Fibroblast of skin of abdomen (primary cell): ENCODE data around the gene CEP131.
A peak's percentile ranks its signal among the peaks of the same experiment; 100 is the strongest.
"Not testable (repeated sequence)": the region's sequence is repeated elsewhere in the genome, so short reads cannot be mapped to it uniquely, and the experiment has no call there.

Source experiments
- DNase-seq: peaks from one replicate; pipeline ENCODE4 v3.0.0-alpha.2; 2013

Gene CEP131

DNA sequence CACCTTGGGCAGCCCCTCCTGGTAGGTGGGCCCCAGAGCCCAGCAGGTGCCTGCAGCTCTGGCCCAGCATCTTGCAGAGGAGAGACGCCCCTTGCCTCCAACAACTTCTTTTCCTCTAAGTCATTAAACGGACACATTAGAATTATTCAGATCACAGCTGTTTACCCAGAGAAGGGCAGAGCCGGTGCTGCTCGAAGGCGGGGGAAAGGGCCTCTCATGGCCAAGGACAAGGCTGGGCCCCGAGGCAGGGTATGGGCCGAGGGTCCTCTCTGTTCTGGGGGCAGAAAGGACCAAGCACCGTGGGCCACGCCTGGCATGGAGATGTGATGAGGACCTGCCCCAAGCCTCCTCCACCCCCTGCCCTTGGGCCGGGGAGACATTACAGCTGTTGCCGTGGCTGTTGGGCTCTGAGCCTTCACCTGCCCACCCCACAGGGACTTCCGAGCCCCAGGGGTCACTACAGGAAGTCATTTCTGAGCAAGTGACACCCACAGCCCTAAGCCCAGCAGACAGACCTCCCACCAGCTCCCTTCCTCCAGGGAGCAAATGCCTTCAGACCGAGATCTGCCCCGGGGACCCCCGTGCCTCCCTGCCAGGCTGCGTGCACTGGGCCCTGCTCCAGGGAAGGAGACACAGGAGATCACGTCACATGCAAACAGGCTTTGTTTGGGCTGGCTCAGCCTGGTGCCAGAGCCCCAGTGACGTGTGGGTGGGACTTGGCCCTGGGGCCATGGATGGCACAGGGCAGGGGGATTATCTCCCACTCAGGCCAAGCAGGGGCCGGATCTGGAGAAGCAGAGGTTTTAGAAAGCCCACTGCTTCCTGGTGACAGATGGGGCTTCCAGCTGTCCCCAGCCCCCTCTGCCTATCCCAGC, 58.2 kb downstream of the CEP131 start:
- DNase-seq, result no peak

DNA sequence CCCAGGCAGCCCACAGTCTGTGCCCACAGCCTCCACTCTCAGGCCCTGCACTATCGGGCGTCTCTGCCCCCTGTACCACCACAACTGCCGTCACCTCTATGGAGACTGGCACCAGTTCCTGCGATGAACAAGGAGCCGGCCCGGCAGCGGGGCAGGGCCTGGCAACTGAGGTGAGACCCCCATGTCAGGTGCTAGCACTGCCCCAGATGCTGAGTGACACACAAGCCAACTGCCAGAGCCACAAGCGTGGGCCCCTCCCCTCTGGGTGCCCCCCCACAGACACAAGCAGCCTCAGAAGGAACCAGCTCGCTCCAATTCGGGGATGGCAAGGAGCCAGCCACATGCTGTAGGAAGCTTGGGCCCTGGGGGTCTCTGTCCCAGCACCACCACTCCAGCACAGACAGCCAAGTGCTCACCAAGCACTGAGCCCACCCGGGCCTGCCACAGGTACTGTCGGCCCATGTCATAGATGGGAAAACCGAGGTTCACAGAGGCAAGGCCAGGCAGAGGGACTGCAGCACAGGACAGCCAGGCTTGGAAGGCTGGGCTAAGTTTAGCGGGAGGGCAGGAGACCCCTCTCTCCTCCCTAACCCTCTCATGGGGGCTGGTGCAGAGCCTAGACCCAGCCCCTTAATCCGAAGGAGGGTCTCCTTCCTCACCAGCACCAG, 58.9 kb downstream of the CEP131 start:
- no peak for DNase-seq

DNA sequence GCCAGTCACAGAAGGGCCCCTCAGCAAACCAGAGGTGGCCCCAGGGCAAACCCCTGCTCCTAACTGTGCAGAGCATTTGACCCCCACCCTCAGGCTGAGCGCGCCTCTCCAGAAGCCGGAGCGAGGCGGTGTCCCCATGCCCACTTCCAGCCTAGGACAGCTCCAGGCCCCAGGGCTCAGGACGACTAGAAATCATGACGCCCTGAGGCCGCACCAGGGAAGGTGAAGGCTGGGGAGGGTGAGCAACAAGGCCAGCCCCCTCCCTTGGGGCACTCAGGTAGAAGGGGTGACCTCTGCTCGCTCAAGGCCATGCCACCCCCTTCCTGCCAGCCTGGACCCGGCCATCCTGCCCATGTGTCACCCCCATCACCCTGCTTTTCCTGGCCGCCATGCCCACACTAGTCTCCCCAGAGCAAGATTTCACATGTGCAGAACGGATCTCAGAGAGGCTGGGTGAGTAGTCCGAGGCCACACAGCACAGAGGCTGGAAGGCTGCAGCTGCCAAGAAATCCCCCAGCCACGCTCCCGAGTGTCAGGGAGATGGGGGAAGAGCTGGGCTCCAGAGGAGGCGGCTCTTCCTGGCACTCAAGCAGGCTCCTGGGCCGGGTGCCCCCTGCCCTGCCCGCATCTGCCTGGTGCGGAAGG, 59.6 kb downstream of the CEP131 start:
- DNase-seq, result no peak

DNA sequence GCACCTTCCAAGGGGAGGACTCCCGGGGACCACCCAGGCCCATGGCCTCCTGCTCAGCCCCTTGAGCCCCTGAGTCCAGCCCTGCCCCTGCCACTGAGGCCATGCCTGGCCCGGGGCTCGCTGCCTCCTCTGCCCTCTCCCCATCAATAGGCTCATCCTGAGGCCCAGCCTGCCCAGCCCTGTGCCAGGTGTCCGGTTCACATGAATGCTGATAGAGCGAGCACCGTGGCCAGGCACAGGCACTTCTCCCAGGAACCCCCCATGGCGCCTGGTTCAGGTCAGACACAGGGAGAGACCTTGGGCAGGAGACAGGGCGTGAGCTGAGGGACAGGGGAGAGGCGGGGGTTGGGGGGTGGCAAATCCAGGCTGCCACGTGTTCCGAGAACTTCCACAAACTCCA, 60.3 kb downstream of the CEP131 start:
- no peak for DNase-seq

DNA sequence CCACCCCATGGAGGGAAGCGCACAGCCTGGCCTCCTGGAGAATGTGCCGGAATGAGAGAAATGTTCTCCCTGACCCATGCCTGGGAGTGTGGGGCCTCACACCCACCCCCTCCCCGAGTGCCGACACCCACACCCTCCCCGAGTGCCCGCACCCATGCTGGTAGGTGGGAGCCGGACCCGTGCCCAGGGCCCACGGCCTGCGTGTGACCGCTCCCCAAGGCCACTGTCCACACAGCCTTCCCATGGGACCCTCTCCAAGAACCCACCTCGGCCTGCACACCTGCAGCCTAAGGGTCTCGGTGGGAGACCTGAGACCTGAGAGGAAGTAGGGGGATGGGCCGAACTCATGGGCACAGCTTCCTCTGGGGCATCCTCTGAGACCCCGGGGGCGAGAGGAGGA, 60.8 kb downstream of the CEP131 start:
- DNase-seq, result no peak

DNA sequence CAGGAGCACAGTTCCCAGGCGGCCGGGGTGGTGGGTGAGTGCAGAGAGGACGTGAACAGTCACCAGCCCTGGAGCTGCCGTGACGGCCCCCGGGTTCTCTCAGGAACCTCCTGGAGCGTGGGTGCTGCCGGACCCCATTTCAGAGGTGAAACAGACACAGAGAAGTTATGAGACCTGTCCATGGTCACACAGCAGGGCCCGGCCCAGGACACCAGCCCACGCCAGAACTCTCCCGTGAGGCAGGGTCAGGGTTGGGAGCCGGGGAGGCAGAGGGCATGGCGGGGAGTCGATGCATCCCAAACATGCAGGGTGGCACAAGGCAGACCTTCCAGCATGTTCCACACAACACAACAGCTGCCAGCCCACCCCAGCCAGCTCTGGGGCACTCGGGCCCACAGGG, 61.2 kb downstream of the CEP131 start:
- DNase-seq, result no peak

DNA sequence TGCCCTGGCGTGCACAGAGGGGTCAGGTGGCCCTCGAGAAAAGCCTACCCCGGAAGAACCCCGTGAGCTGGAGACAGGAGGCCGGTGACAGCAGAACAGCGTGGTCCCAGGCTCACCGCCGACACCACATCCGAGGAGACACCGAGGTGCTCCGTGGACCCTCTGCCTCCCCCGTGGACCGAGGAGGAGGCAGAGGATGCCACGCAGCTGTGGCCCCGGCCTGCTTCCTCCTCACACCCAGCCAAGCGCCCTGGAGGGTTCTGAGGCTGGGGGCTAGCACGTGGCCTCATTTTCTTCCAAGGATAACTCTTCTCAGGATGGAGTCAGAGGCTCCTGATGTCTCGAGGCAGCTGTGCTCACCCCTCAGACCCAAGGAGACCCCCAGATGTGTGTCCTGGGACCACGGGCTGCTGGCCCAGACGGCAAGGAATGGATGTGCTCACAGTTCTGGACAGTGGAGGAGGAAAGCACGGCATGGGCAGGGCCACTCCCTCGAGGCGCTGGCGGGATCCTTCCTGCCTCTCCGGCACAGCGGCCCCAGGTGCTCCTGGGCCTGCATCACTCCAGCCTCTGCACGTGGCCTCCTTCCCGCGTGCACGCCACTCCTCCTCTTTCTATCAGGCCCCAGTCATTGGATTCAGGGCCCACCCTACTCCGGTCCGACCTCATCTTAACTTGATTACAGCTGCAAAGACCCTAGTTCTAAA, 61.9 kb downstream of the CEP131 start:
- DNase-seq, result no peak

DNA sequence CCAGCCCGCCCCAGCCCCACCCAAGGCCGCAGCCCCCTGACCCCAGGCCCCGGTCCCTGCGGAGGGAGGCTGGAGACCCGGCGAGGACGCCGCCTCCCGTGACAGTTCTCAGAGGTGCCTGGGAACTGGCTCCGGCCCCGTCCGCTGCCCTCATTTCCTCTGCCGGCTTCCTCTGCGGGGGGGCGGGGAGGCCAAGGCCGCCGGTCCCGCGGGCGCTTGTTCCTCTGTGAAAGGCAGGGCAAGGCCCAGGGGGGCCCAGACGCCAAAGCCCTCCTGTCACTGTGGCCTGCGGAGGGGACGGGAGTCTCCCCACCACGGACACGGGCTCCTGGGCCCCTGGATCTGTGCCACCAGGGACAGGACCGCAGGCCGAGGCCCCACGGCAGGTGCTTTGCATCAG, 62.5 kb downstream of the CEP131 start:
- DNase-seq, result no peak

DNA sequence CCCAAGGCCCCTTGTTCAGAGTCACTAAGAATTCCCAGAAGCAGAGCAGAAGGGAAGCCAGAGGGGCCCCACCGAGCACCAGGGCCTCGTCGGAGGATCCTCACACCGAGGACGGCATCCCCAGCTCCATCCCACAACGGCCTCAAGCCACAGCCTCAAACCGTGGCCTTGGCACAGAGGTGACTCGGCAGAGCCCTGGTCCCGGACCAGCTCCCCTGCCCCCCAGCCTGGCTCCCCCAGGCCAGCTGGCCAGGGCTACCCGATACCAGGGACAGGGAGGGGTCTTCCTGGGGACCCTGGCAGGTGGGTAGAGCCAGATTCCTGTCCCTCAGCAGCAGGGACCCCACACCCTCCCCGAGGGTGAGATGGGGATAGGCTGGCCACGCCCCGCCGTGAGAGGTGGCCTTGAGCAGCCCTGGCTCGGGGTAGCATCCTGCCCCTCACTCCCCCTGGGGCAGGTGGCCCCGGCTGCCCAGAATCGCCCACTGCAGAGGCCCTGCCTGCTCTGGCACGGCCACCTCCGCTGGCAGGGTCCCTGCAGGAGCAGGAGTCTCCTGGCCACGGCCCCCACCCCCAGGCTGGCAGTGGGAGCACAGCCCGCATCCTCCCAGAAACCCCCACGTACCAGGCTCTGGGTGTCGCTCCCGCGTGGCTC, 63.0 kb downstream of the CEP131 start:
- no peak for DNase-seq

DNA sequence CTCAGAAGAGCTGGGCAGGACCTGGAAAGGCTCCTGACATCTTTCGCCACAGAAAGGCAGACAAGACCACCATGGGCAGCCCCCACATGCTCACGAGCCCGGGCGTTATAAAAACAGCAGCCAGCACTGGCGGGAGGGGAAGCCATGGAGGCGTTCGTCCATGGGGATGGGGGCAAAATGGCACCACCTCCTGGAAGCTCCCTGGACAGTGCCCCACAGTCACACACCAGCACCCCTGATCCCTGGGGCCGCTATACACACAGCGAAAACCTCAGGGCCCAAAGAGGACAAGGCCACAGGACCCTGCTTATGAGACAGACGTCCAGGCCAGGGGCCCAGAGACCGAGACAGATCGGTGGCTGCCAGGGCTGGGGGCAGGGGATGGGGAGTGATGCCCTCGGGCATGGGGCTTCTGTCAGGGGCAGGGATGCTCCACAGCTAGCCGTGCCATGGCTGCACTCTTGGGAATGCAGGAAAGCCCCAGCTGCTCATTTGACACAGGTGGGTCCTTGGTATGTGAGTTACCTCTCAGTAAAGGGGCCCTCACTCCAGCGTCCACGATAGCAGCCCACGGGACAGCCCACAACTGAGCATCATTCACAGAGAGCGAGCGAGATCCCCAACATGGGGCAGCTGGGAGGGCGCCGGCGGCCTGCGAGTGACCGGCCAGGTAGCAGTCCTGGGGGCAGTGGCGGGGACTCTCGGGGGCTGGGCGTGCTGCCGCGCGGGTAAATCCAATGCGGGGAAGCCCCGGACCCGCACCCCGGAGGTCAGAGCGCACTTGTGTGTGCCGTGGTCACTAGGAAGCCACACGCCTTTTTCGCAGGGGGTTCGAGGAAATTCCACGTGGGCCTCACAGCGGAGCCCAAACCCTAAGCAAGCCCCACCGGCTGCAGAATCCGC, 63.8 kb downstream of the CEP131 start:
- DNase-seq, result no peak

DNA sequence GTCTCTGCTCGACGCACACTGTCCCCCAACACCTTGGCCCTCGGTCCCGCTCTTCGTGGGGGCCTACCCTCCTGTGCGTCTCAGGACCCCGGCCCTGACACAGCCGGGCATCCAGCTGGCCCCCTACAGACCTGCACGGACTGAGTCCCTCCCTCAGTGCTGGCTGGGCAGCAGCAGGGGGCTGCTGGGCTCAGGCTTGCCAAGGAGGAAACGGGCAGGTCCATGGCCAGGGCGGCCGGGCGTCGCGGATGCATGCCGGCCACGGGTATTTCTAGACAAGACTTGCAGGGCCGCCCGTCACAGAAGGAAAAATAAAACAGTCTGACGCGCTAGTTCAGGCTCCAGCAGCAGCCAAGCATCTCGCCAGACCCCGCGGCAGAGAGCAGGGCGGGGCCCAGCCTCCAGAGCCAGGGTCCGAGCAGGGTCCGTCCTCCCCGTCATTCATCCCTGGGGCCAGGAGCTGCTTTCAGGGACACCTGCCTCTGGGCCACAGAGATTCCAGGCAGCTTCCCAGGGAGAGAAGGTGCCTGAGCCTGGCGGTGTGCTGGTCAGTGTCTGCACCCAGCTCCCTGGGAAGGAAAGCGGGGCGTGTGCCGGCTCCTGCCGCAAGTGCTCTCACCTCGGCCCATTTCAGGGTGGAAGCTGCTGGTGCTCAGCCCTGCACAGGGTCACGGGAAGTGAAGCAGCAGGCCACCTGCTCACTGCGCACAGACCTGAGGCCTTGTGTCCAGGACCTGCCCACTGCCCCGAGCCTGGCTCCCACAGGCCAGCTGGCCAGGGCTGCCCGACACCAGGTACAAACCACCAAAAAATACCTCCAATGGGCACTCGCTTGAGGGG, 64.7 kb downstream of the CEP131 start:
- DNase-seq, result no peak

DNA sequence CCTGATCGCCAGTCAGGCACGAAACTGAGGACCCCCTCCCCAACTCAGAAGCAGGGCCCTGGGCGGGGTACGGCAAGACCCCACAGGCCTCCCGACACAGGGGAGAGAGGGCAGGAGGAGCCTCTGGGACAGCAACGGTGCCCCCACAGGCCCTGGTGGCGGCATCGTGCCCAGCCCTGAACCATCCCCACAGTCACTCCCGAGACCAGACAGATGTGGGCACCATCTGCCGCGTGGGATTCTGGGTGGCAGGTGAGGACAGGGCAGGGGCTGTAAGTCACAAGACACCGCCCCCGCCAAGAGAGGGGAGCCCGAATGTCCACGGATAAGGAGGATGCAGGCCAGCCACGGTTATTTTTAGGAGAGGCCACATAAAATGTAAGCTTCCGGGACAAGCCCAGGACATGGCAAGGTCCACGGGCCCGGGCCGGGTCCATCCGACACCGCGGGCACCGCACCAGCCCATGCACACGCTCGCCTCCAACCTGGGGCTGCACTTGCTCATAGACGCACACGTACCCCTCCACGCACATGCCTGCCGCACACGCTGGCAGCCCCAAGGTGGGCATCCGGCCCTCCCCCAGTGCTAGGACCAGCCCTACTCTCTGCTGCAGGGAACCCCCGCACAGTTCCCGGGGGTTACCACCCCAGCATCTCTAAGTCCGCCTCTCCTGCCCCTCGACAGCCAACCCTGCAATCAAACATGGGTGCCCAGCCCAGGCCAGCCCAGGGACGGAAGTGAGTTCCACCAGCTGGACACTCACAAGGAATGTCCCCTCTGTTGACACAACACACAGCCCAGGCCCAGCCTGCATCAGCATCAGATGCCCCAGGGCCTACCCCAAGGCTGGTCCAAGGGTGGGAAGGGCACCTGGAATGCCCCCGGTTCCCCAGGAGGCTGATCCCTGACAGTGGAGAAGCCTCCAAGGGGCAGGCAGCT, 65.6 kb downstream of the CEP131 start:
- DNase-seq, result no peak

DNA sequence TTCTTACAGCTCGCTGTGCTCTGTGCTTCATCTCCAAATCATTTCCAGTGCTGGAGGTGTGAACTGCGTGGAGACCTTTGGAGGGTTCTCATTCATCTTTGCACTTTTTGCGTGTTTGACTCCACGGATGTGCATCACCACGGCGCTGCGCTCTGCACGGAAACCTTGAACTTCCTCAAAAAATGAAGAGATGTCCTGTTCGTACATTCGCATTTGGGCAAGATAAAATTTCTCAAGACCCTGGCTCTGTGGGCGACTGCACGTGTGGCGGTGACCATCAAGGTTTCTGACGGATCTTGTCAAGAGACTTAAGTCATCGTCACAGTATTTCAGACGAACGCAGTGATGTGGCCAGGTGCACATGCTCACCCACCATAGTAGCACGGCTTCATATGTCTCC, 67.8 kb downstream of the CEP131 start:
- DNase-seq, result no peak

DNA sequence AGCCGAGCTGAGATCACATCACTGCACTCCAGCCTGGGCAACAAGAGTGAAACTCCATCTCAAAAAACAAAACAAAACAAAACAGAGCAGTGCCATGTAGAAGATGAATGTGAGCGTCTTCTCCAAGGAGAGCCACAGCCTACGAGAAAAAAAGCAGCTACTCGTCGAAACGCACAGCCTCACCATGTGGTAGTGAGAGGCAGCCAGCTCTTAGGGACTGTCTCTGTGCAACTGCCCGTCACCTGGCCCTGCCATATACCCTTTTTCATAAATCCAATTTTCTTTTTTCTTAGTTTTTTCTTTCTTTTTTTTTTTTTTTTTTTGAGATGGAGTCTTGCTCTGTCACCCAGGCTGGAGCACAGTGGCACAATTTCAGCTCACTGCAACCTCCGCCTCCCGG, 68.7 kb downstream of the CEP131 start:
- DNase-seq, result not testable (repeated sequence)

DNA sequence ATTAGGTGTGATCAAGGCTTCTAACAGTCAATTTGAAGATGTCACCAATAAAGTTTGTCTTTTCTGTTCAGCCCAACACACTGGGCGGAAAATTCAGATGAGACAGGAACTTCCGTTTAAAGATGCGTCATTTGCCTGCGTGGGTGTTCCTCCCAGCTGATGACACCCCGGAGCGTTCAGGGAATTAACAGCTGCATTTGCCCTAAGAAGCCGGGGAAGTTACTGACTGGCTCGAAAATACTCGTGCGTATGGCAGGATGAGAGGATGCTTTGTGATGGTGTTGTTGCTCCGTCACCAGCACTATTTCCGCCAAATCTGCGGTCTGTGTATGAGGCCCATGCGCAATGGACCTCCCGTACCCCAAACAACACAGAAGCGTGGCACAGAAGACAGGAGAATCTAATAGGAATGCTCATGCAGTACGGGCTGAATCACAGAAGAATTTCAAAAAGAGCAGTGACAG, 69.4 kb downstream of the CEP131 start:
- DNase-seq, result peak; percentile 23

DNA sequence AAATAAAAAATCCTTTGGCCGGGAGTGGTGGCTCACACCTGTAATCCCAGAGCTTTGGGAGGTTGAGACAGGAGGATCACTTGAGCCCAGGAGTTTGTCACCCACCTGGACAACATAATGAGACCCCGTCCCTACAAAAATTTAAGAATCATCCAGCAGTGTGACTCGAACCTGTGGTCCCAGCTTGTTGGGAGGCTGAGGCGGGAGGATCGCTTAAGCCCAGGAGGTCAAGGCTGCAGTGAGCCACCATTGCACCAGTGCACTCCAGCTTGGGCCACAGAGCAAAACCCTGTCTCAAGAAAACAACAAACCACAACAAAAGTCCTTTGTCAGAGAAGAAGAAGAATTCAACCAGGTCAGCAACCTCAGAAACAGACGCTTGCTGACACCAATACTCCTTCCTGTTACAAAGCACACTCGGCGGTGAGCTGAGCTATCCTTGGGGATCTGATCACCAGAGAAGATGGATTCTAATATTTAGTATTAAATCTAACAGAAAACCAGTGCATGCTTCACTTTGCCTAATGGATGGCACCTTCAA, 70.4 kb downstream of the CEP131 start:
- no peak for DNase-seq

DNA sequence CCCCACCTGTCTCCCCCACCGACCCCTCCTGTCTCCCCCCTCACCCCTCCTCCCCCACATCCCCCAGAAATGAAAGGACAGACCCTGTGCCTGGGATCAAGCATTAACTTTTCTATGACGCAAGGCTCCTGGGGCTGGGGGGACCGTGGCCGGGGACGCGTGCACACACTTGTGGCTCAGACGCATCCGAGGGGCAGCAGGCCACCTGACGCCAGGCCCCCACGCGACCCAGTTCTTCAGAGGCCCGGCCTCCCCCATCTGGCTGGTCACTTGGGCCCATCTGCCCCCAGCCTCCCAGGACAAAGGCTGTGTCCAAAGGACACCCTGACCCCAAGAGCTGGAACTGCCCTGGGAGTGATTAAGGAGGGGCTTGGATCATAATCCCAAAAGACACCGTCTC, 71.5 kb downstream of the CEP131 start:
- no peak for DNase-seq

DNA sequence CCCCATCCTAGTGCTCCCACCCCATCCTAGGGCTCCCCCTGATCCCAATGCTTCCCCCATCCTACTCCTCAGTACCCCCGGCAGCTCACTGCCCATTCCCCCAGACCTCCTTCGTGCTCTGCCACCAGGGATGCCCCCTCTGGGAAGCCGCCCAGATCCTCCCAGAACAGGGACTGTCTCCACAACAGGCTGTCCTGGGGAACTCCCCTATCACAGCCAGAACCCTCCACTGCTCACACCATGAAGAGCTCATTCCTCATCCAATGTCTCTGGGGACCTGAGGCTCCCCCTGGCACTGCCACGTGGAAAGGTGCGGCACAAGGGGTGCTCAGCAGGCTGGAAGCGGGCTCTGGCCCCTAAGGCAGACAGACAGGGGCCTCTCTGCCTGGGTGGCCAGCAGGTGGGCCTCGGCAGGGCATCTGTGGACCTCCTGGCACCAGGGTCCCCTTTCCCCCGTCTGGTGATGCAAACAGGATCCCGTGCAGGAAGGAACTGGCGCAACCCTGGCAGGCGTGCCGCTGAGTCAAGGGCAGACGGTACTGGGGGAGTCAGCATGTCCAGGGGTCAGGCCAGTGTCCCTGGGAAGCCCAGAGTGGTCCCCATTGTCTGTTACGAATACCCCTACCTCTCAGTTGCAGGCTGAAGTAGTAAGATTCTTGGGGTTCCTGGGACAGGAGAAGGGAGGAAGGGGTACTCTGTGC, 72.2 kb downstream of the CEP131 start:
- DNase-seq, result no peak
